Activated CD4-positive, CD25-positive, alpha-beta regulatory T cell treated with anti-CD3 and anti-CD28 coated beads, Interleukin-2, amount 50 U/mL, for 72 hours (primary cell): ENCODE measurements around the gene MOXD1.
A peak's percentile ranks its signal among the peaks of the same experiment; 100 is the strongest.

Experiments
- DNase-seq: peaks from one replicate; pipeline ENCODE4 v3.0.0; 2021

The MOXD1 gene

DNA sequence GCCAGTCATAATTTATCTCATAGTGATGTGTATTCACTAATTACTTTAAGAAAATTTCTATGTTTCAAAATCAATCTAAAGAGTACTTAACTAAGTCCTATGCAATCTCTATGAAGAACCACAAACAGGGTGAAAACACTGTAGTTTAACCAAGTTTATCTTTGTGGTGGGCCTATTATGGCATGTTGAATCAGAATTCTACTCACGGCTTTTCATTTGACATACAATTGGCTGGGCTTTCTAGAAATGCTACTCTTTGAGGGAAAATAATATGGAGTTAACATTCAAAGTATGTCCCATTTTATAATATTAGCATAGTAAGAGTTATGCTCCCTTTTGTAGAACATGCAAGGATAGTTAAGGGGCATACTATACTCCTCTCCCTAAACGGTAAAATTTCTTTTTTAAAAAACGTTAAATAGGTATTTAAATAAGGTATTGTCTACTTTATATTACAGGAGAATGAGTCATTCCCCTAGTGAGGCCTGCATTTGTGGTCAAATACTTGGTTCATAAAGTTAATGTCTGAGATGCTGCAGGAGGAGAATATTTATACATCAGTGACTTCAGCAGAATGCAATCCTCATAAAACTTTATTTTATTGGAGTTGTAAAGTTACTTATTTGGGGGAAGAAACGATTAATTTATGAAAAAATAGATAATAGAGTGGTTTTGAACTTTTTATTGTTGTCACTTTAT, 1.8 kb downstream of the MOXD1 start:
- DNase-seq = no peak

GRCh38 chr6:132395015-132395597, 6.2 kb downstream of the MOXD1 start:
- DNase-seq = no peak

DNA sequence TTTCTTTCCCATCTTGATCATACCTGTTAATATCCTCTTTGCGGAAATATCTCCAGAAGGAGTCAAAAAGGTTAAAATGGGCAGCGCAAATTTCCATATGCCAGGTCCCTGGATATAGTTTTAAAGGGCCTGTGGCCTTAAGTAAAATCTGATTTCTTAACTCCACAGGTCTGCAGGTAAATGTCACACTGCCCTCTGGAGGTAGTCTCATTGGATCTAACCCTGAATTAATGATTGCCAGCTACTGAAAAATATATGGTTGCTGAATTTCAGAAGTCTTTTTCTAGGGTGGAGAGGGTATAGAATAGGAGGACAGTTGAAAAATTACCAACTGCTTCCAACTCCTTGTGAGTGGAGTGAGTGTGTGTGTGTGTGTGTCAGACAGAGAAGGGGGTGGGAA, 8.5 kb downstream of the MOXD1 start:
- DNase-seq = no peak

GRCh38 chr6:132392270-132392646, 9.0 kb downstream of the MOXD1 start:
- DNase-seq = no peak

DNA sequence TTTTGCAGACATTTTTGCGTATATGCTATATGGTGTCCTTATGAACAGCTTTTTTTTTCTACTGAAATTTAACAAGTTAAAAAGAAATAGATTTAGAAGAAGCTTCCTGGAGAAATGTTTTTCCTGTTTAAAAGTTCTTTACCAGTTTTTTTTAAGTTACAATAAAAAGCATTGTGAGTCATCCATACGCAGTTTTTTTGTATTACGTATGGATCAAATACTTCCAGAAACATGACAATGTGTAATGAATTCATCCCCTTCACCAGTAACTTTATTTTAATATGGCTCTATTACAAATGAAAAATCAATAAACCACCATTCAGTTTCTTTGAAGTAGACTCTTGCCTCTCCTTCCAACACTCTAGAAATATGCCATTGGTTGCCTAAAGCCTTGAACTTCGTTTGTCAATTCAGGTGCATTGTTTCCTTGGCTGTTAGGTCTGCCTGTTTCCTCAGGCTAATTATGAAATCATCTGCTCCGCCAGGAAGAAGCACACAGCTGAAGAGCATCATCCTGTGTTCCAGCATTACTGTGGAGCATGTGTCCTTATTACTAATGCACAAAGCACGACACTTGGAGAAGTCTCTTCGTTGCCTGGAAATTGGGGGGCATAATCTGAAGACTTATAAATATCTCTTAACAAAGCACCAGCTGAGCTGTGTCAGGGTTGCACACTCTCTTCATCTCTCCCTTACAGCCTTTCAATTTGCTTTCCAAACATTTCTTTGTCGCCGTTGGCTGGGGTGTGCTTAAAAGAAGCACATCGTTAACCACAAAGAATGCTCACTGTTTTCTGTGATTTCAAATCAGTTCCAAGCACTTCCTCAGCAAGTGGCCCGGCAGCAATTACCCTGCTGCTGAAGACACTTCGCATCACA, 9.6 kb downstream of the MOXD1 start:
- no peak for DNase-seq

- DNase-seq = no peak
These were observed 10.8 kb downstream of the MOXD1 start for GRCh38 chr6:132390451-132390850.

GRCh38 chr6:132390017-132390416, 11.3 kb downstream of the MOXD1 start:
- DNase-seq = no peak

- no peak for DNase-seq
These were observed 13.0 kb downstream of the MOXD1 start for GRCh38 chr6:132388291-132388690.

GRCh38 chr6:132382630-132383175, 18.6 kb downstream of the MOXD1 start:
- no peak for DNase-seq

DNA sequence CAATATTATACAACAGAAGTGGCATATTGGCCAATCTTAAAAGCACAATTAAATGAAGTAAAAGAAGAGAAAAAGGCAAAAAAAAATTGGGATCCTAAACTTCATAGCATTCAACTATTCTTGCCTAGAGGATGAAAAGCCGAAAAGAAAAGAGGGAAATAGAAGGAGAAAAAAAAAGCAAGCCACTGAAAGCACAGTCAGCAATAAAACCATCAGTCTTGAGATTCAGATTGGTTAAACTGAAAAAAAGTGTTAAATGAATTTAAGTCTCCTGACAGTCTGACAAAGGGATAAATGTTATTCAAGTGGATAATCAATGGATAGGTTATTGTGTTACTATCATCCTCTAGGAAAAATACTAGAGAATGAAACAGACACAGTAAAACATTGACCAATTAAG, 19.9 kb downstream of the MOXD1 start:
- DNase-seq = no peak

GRCh38 chr6:132380358-132381029, 20.8 kb downstream of the MOXD1 start:
- DNase-seq = no peak

GRCh38 chr6:132369526-132369925, 31.7 kb downstream of the MOXD1 start:
- no peak for DNase-seq

- DNase-seq = no peak
These were observed 32.3 kb downstream of the MOXD1 start for GRCh38 chr6:132368916-132369481.

GRCh38 chr6:132365281-132365907, 35.9 kb downstream of the MOXD1 start:
- DNase-seq = no peak

GRCh38 chr6:132364306-132365074, 36.8 kb downstream of the MOXD1 start:
- no peak for DNase-seq

GRCh38 chr6:132362442-132363185, 38.7 kb downstream of the MOXD1 start:
- DNase-seq = no peak

- DNase-seq = no peak
These were observed 40.2 kb downstream of the MOXD1 start for GRCh38 chr6:132361101-132361500.

DNA sequence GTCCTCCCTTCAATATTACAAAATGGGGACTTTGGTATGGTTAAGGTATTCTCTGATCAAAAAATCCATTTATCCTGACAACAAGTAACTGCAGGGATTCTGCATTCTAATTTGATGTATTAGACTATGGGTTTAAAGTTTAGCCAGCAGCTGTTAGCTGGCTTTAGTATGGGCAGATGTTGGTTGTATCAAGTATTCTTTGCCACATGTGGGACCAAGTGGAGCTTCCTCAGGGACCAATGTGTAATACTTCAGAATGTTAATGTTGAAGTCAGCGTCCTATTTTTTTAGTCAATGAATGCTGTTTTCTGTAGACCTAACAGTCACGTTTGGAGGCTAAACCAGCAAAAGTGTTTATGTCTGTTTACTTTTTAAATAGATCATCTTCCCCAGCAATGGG, 41.4 kb downstream of the MOXD1 start:
- no peak for DNase-seq

GRCh38 chr6:132357120-132357519, 44.2 kb downstream of the MOXD1 start:
- DNase-seq = no peak

GRCh38 chr6:132354517-132355167, 46.6 kb downstream of the MOXD1 start:
- peak; percentile 40 for DNase-seq
